Esophagus (tissue), 2 donors: ENCODE results near the gene FDX2. TPM values are rescaled to one million over a fixed set of nuclear protein-coding genes. Genes with fewer than 3 reads are reported as not detected.

ENCODE experiments used
- H3K27ac ChIP-seq, 2 donors: one replicate each; pipeline ENCODE4 v1.5.1; 2013; ENCODE audit warnings: low read depth in 2 of 2, mild to moderate bottlenecking in 2 of 2, inconsistent platforms in 1 of 2, low read length in 1 of 2, moderate library complexity in 1 of 2
- H3K27me3 ChIP-seq, 2 donors: one replicate each; pipeline ENCODE4 v1.6.1; 2013; ENCODE audit warnings: low read length in 2 of 2, control low read depth in 1 of 2, mild to moderate bottlenecking in 1 of 2; ENCODE audit not compliant: insufficient read depth in 2 of 2, control insufficient read depth in 1 of 2
- H3K36me3 ChIP-seq, 2 donors: one replicate each; pipeline ENCODE4 v1.6.1; 2013; ENCODE audit warnings: low read length in 1 of 2; ENCODE audit not compliant: control insufficient read depth in 2 of 2, insufficient read depth in 2 of 2
- H3K4me1 ChIP-seq, 2 donors: one replicate each; pipeline ENCODE4 v1.6.1; 2013; ENCODE audit warnings: low read length in 1 of 2; ENCODE audit not compliant: control insufficient read depth in 2 of 2, insufficient read depth in 2 of 2
- H3K4me3 ChIP-seq, 2 donors: one replicate each; pipeline ENCODE4 v1.5.1; 2013; ENCODE audit warnings: low read length in 2 of 2, mild to moderate bottlenecking in 2 of 2, low read depth in 1 of 2, moderate library complexity in 1 of 2
- H3K9me3 ChIP-seq, 2 donors: one replicate each; pipeline ENCODE4 v1.6.1; 2013; ENCODE audit warnings: mild to moderate bottlenecking in 2 of 2, low read depth in 1 of 2, low read length in 1 of 2, moderate library complexity in 1 of 2; ENCODE audit not compliant: control insufficient read depth in 2 of 2, insufficient read depth in 1 of 2
- WGBS, 2 donors: extraction: QIAGEN DNeasy Blood & Tissue Kit; methylation state at CpG; one replicate each; pipeline ENCODE4 v1.1.7; 2013; 5-methylcytosine and 5-hydroxymethylcytosine counted together
- polyA plus RNA-seq, 2 donors: library from polyadenylated mRNA; stranded (reverse); fragments of 200-250 nt; gene quantifications; one replicate each; pipeline ENCODE4 v1.2.3, GENCODE V29; 2013
- donor health status: healthy with polysubstance abuse.
- donor health status: Bipolar disorder and iron deficiency.

FDX2 gene
- polyA plus RNA-seq, 2 donors, result 18.3 to 18.5 TPM

- Histone ChIP-seq H3K36me3 (peaks cover 5 to 51% of the 10 kb centered on the region in 2 donors), H3K27ac (no peak overlapping the region)
- WGBS, 2 donors, result 83 to 88% methylated on average over 10 to 11 of the region's 11 CpGs
These were observed 5.6 kb upstream of the FDX2 start for GRCh38 chr19:10321417-10321797.

GRCh38 chr19:10320602-10321416 lies 5.0 kb upstream of the FDX2 start:
- H3K27ac ChIP-seq, result no peak overlapping the region
- WGBS, 2 donors, result 93% methylated on average over 31 to 32 of the region's 32 CpGs
- peaks cover 5 to 50% of the 10 kb centered on the region in 2 donors for H3K36me3 ChIP-seq

More at GRCh38 chr19:10321417-10321797, 5.6 kb upstream of the FDX2 start:
- no peaks in the 10 kb centered on the region for H3K27me3 ChIP-seq
- H3K4me1 ChIP-seq, result no peaks in the 10 kb centered on the region
- H3K9me3 ChIP-seq, result no peaks in the 10 kb centered on the region
- no peak overlapping the region for H3K4me3 ChIP-seq

GRCh38 chr19:10318807-10319682 lies 3.2 kb upstream of the FDX2 start:
- no peaks in the 10 kb centered on the region for H3K27me3 ChIP-seq
- peaks cover 5 to 42% of the 10 kb centered on the region in 2 donors for H3K36me3 ChIP-seq
- 90 to 95% methylated on average over 13 of the region's 13 CpGs for WGBS, 2 donors
- H3K4me1 ChIP-seq, result peaks cover 0 to 2% of the 10 kb centered on the region in 2 donors
- H3K27ac ChIP-seq, result no peak overlapping the region
- H3K9me3 ChIP-seq, result no peaks in the 10 kb centered on the region
- H3K4me3 ChIP-seq, result no peak overlapping the region

More at GRCh38 chr19:10320602-10321416, 5.0 kb upstream of the FDX2 start:
- H3K27me3 ChIP-seq, result no peaks in the 10 kb centered on the region
- no peaks in the 10 kb centered on the region for H3K9me3 ChIP-seq
- no peak overlapping the region for H3K4me3 ChIP-seq
- H3K4me1 ChIP-seq, result no peaks in the 10 kb centered on the region

GRCh38 chr19:10317857-10318462 lies 2.1 kb upstream of the FDX2 start:
- H3K36me3 ChIP-seq, result peaks cover 5 to 36% of the 10 kb centered on the region in 2 donors
- H3K9me3 ChIP-seq, result no peaks in the 10 kb centered on the region
- H3K4me1 ChIP-seq, result peaks cover 0 to 2% of the 10 kb centered on the region in 2 donors
- no peak overlapping the region for H3K27ac ChIP-seq
- 93% methylated on average over 15 of the region's 15 CpGs for WGBS, 2 donors
- H3K4me3 ChIP-seq, result no peak overlapping the region
- no peaks in the 10 kb centered on the region for H3K27me3 ChIP-seq

GRCh38 chr19:10317045-10317856 lies 1.4 kb upstream of the FDX2 start:
- peaks cover 3 to 29% of the 10 kb centered on the region in 2 donors for H3K36me3 ChIP-seq
- no peak overlapping the region for H3K4me3 ChIP-seq
- 82 to 86% methylated on average over 27 to 29 of the region's 29 CpGs for WGBS, 2 donors
- peaks cover 0 to 2% of the 10 kb centered on the region in 2 donors for H3K4me1 ChIP-seq
- no peak overlapping the region for H3K27ac ChIP-seq
- H3K27me3 ChIP-seq, result no peaks in the 10 kb centered on the region
- H3K9me3 ChIP-seq, result no peaks in the 10 kb centered on the region

- Histone ChIP-seq H3K27me3 (no peaks in the 10 kb centered on the region), H3K4me1 (peaks cover 0 to 2% of the 10 kb centered on the region in 2 donors), H3K4me3 (peak overlapping the region in 1 of 2 donors; percentile 88), H3K36me3 (peaks cover 3 to 25% of the 10 kb centered on the region in 2 donors), H3K27ac (no peak overlapping the region), H3K9me3 (no peaks in the 10 kb centered on the region)
- WGBS, 2 donors, result 62 to 67% methylated on average over 19 of the region's 19 CpGs
These were observed 622 bp upstream of the FDX2 start for GRCh38 chr19:10316229-10317044.

GRCh38 chr19:10309423-10309822 lies 6.4 kb downstream of the FDX2 start, which contains the start of gene ZGLP1:
TSS of gene ZGLP1 (minus strand) at chr19:10309815.
- H3K27me3 ChIP-seq, result no peaks in the 10 kb centered on the region
- peaks cover 3 to 9% of the 10 kb centered on the region in 2 donors for H3K36me3 ChIP-seq
- 89 to 93% methylated on average over 24 of the region's 24 CpGs for WGBS, 2 donors
- no peaks in the 10 kb centered on the region for H3K9me3 ChIP-seq
- H3K27ac ChIP-seq, result no peak within 1 kb of the TSS
- no peak within 1 kb of the TSS for H3K4me3 ChIP-seq
- no peaks in the 10 kb centered on the region for H3K4me1 ChIP-seq

- no peaks in the 10 kb centered on the region for H3K4me1 ChIP-seq
- H3K27ac ChIP-seq, result no peak overlapping the region
- no peaks in the 10 kb centered on the region for H3K9me3 ChIP-seq
- peaks cover 3 to 9% of the 10 kb centered on the region in 2 donors for H3K36me3 ChIP-seq
- WGBS, 2 donors, result 91 to 95% methylated on average over 5 of the region's 5 CpGs
- H3K27me3 ChIP-seq, result no peaks in the 10 kb centered on the region
- H3K4me3 ChIP-seq, result no peak overlapping the region
These were observed 9.5 kb downstream of the FDX2 start for GRCh38 chr19:10306327-10306726.
